ENCODE data around the gene LATS2.

The LATS2 gene

DNA sequence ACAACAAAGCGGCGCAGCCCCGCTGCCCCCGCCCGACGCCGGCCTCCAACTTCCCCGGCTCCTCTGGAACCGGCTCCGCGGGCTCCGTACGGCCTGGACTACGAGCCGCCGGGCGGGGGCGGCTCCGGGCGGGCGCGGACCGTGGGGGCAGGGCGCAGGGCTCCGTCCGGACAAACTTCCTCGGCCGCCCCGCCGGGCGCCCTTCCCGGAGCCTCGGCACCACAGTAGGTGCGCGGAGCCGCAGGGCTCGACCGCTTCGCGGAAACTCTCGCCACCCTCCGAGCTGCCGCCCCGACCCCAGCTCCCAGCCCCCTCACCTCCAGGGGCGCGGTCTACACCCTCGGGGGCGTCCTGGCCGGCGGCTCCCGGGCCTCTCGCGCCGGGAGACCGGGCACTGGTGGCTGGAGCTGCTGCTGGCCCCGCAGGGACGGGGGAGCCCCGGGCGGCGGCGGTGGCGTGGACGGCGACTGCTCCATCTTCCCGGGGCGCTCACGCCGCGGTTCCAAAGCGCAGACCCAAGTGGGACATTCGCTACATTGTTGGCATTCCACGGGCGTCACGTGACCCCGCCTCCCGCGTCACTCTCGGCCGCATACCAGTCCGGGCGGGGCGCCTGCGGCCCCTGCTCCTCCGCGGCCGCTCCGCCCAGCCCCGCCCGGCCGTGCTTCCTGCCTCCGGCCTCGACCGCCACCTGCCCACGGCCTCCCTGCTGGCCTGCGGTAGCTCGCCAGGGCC lies at the start of gene LATS2 (continued):
- TF ChIP-seq, protein P1, sequence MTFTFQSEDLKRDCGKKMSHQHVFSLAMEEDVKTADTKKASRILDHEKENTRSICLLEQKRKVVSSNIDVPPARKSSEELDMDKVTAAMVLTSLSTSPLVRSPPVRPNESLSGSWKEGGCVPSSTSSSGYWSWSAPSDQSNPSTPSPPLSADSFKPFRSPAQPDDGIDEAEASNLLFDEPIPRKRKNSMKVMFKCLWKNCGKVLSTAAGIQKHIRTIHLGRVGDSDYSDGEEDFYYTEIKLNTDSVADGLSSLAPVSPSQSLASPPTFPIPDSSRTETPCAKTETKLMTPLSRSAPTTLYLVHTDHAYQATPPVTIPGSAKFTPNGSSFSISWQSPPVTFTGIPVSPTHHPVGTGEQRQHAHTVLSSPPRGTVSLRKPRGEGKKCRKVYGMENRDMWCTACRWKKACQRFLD (tag by site-specific recombination; IDR thresholded peaks at IDR 0.05) = no peak
- TF ChIP-seq ZBTB8A (tag by site-specific recombination; IDR thresholded peaks at IDR 0.05) = peak; percentile 66
- no peak for TF ChIP-seq ZNF302 (tag by site-specific recombination; IDR thresholded peaks at IDR 0.05; ENCODE audit: low read depth)
- TF ChIP-seq, protein P2, sequence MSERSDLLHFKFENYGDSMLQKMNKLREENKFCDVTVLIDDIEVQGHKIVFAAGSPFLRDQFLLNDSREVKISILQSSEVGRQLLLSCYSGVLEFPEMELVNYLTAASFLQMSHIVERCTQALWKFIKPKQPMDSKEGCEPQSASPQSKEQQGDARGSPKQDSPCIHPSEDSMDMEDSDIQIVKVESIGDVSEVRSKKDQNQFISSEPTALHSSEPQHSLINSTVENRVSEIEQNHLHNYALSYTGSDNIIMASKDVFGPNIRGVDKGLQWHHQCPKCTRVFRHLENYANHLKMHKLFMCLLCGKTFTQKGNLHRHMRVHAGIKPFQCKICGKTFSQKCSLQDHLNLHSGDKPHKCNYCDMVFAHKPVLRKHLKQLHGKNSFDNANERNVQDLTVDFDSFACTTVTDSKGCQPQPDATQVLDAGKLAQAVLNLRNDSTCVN (tag by site-specific recombination; optimal IDR thresholded peaks at IDR 0.05) = peak; percentile 76
- no peak for TF ChIP-seq SCRT1 (tag by site-specific recombination; IDR thresholded peaks at IDR 0.05; ENCODE audit: borderline replicate concordance)
- TF ChIP-seq, protein P3, sequence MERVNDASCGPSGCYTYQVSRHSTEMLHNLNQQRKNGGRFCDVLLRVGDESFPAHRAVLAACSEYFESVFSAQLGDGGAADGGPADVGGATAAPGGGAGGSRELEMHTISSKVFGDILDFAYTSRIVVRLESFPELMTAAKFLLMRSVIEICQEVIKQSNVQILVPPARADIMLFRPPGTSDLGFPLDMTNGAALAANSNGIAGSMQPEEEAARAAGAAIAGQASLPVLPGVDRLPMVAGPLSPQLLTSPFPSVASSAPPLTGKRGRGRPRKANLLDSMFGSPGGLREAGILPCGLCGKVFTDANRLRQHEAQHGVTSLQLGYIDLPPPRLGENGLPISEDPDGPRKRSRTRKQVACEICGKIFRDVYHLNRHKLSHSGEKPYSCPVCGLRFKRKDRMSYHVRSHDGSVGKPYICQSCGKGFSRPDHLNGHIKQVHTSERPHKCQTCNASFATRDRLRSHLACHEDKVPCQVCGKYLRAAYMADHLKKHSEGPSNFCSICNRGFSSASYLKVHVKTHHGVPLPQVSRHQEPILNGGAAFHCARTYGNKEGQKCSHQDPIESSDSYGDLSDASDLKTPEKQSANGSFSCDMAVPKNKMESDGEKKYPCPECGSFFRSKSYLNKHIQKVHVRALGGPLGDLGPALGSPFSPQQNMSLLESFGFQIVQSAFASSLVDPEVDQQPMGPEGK (tag by site-specific recombination; IDR thresholded peaks at IDR 0.05) = peak; percentile 65
- no peak for TF ChIP-seq ZNF776 (tag by site-specific recombination; IDR thresholded peaks at IDR 0.05; ENCODE audit: borderline replicate concordance)
- TF ChIP-seq, protein P4, sequence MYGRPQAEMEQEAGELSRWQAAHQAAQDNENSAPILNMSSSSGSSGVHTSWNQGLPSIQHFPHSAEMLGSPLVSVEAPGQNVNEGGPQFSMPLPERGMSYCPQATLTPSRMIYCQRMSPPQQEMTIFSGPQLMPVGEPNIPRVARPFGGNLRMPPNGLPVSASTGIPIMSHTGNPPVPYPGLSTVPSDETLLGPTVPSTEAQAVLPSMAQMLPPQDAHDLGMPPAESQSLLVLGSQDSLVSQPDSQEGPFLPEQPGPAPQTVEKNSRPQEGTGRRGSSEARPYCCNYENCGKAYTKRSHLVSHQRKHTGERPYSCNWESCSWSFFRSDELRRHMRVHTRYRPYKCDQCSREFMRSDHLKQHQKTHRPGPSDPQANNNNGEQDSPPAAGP (tag by site-specific recombination; IDR thresholded peaks at IDR 0.05) = peak; percentile 48; the same call in 1 of the 2 replicates
- peak; percentile 73 for TF ChIP-seq ZXDB (tag by site-specific recombination; IDR thresholded peaks at IDR 0.05)
- peak; percentile 31; the same call in 1 of the 2 replicates for TF ChIP-seq PRDM1 (tag by site-specific recombination; IDR thresholded peaks at IDR 0.05)
- TF ChIP-seq, protein P5, sequence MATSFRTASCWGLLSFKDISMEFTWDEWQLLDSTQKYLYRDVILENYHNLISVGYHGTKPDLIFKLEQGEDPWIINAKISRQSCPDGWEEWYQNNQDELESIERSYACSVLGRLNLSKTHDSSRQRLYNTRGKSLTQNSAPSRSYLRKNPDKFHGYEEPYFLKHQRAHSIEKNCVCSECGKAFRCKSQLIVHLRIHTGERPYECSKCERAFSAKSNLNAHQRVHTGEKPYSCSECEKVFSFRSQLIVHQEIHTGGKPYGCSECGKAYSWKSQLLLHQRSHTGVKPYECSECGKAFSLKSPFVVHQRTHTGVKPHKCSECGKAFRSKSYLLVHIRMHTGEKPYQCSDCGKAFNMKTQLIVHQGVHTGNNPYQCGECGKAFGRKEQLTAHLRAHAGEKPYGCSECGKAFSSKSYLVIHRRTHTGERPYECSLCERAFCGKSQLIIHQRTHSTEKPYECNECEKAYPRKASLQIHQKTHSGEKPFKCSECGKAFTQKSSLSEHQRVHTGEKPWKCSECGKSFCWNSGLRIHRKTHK (tag by site-specific recombination; IDR thresholded peaks at IDR 0.05) = no peak
- no peak for TF ChIP-seq ZNF768 (tag by site-specific recombination; IDR thresholded peaks at IDR 0.05)
- TF ChIP-seq ZNF571 (tag by site-specific recombination; IDR thresholded peaks at IDR 0.05) = no peak
- no peak for TF ChIP-seq ZNF175 (tag by site-specific recombination; IDR thresholded peaks at IDR 0.05)
- TF ChIP-seq ZNF394 (tag by site-specific recombination; IDR thresholded peaks at IDR 0.05; ENCODE audit: borderline replicate concordance) = no peak
- TF ChIP-seq, protein P6, sequence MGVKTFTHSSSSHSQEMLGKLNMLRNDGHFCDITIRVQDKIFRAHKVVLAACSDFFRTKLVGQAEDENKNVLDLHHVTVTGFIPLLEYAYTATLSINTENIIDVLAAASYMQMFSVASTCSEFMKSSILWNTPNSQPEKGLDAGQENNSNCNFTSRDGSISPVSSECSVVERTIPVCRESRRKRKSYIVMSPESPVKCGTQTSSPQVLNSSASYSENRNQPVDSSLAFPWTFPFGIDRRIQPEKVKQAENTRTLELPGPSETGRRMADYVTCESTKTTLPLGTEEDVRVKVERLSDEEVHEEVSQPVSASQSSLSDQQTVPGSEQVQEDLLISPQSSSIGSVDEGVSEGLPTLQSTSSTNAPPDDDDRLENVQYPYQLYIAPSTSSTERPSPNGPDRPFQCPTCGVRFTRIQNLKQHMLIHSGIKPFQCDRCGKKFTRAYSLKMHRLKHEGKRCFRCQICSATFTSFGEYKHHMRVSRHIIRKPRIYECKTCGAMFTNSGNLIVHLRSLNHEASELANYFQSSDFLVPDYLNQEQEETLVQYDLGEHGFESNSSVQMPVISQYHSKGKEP (tag by site-specific recombination; IDR thresholded peaks at IDR 0.05) = peak; percentile 48; the same call in 1 of the 2 replicates
- TF ChIP-seq, protein P7, sequence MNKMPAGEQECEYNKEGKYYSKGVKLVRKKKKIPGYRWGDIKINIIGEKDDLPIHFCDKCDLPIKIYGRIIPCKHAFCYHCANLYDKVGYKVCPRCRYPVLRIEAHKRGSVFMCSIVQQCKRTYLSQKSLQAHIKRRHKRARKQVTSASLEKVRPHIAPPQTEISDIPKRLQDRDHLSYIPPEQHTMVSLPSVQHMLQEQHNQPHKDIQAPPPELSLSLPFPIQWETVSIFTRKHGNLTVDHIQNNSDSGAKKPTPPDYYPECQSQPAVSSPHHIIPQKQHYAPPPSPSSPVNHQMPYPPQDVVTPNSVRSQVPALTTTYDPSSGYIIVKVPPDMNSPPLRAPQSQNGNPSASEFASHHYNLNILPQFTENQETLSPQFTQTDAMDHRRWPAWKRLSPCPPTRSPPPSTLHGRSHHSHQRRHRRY (tag by site-specific recombination; IDR thresholded peaks at IDR 0.05) = no peak
- no peak for TF ChIP-seq ZBTB21 (tag by site-specific recombination; IDR thresholded peaks at IDR 0.05)
- TF ChIP-seq GLI4 (tag by site-specific recombination; IDR thresholded peaks at IDR 0.05) = no peak
- peak; percentile 89 for TF ChIP-seq ZSCAN30 (tag by site-specific recombination; IDR thresholded peaks at IDR 0.05)
- TF ChIP-seq REPIN1 (tag by site-specific recombination; IDR thresholded peaks at IDR 0.05; ENCODE audit: low read depth) = no peak
- TF ChIP-seq ZNF239 (tag by site-specific recombination; IDR thresholded peaks at IDR 0.05) = no peak
- TF ChIP-seq ZNF155 (tag by site-specific recombination; IDR thresholded peaks at IDR 0.05) = no peak
- TF ChIP-seq ZNF133 (tag by site-specific recombination; IDR thresholded peaks at IDR 0.05) = no peak
- no peak for TF ChIP-seq ZNF677 (tag by site-specific recombination; IDR thresholded peaks at IDR 0.05)
- no peak for TF ChIP-seq OVOL3 (tag by site-specific recombination; IDR thresholded peaks at IDR 0.05)
- no peak for TF ChIP-seq ZNF658 (tag by site-specific recombination; IDR thresholded peaks at IDR 0.05)
- no peak for TF ChIP-seq ZNF157 (tag by site-specific recombination; IDR thresholded peaks at IDR 0.05)
- TF ChIP-seq ZNF2 (tag by site-specific recombination; IDR thresholded peaks at IDR 0.05) = no peak
- TF ChIP-seq ZNF664 (tag by site-specific recombination; IDR thresholded peaks at IDR 0.05) = no peak
- TF ChIP-seq SALL2 (tag by site-specific recombination; IDR thresholded peaks at IDR 0.05; ENCODE audit: borderline replicate concordance) = no peak

All from HEK293 (cell line).